ENCODE data around the gene IKBKG. TPM values are rescaled to one million over a fixed set of nuclear protein-coding genes. Genes with fewer than 3 reads are reported as not detected.

The IKBKG gene
- total and polyA plus RNA-seq, 2 of the 13 experiments (the other 11 are each of a cell fraction or from before 2014, with no cell fraction given) = 30.6 to 44.3 TPM

DNA sequence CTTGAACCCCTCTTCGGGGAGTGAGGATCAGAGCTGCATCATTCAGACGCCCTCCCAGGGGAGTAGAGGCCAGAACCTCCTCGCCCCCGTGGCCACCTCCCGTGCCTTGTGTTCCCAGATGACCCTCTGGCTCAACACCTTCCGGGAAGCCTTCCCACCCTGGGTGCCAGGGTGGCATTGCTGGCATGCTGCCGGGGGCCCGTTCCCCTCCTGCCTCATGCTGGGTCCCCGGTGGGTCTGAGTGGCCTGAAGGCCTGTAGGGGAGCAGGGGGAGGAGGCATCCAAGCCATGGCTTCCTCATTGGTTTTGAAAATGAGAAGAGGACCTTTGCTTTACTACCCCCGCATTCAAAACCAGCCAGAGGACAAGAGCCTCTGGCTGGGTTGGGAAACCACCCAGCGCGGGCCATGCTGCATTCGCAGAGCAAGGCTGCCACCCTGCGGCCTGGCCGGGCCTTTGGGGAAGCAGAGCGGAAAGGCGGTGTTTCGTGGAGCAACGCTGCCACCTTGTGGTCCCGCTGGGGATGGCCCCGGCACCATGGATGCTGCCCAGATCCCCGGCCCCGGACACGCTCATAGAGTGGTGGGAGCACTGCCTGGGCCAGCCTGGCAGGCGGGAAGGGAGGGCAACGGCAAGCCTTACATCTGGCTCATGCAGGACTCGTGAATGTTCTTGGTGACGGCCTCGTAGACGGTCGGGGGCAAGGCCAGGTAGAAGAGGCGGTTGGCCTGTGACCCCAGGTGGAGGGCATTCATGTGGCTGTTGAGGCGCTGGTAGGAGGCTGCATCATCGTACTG lies 12.7 kb upstream of the IKBKG start (continued):
- TF ChIP-seq ZBTB7A (CRISPR knock-in tag; IDR thresholded peaks at IDR 0.05) (peak; percentile 49; the same call in 1 of the 2 replicates), KLF6 (CRISPR knock-in tag; IDR thresholded peaks at IDR 0.05) (0 out of 2 replicates have a peak, but pooled peaks have one; percentile 27), NFE2L2 (IDR thresholded peaks at IDR 0.05; ENCODE audit: low read length) (no peak), ZNF207 (IDR thresholded peaks at IDR 0.05; ENCODE audit: borderline replicate concordance) (no peak), SMC3 (IDR thresholded peaks at IDR 0.05; ENCODE audit: low read length) (peak; percentile 67; the same call in 1 of the 2 replicates), TOPORS (CRISPR knock-in tag; IDR thresholded peaks at IDR 0.05) (no peak), YEATS2 (CRISPR knock-in tag; IDR thresholded peaks at IDR 0.05; ENCODE audit: borderline replicate concordance) (peak; percentile 51; the same call in 1 of the 2 replicates), PHF8 (CRISPR knock-in tag; IDR thresholded peaks at IDR 0.05) (0 out of 2 replicates have a peak, but pooled peaks have one; percentile 20), ARHGAP35 (CRISPR knock-in tag; IDR thresholded peaks at IDR 0.05; ENCODE audit: borderline replicate concordance) (no peak), ZNF263 (CRISPR knock-in tag; IDR thresholded peaks at IDR 0.05) (peak; percentile 90), ZNF552 (CRISPR knock-in tag; IDR thresholded peaks at IDR 0.05; ENCODE audit: borderline replicate concordance) (no peak), CEBPB (IDR thresholded peaks at IDR 0.05; ENCODE audit: borderline replicate concordance, low read depth, low read length) (peak; percentile 52; the same call in 1 of the 2 replicates), HNRNPL (IDR thresholded peaks at IDR 0.05; ENCODE audit: low read depth, low read length) (peak; percentile 78), EHMT2 (IDR thresholded peaks at IDR 0.05; ENCODE audit: borderline replicate concordance, low read depth, low read length) (no peak), ELF3 (CRISPR knock-in tag; IDR thresholded peaks at IDR 0.05) (0 out of 2 replicates have a peak, but pooled peaks have one; percentile 28), ZFP82 (CRISPR knock-in tag; IDR thresholded peaks at IDR 0.05; ENCODE audit: borderline replicate concordance) (no peak), GABPB1 (CRISPR knock-in tag; IDR thresholded peaks at IDR 0.05) (peak; percentile 66), NCOR1 (IDR thresholded peaks at IDR 0.05; ENCODE audit: borderline replicate concordance, low read length) (no peak), POGZ (CRISPR knock-in tag; IDR thresholded peaks at IDR 0.05) (peak; percentile 31; the same call in 1 of the 2 replicates), ZNF264 (CRISPR knock-in tag; IDR thresholded peaks at IDR 0.05) (no peak)
- TF ChIP-seq, protein P1, sequence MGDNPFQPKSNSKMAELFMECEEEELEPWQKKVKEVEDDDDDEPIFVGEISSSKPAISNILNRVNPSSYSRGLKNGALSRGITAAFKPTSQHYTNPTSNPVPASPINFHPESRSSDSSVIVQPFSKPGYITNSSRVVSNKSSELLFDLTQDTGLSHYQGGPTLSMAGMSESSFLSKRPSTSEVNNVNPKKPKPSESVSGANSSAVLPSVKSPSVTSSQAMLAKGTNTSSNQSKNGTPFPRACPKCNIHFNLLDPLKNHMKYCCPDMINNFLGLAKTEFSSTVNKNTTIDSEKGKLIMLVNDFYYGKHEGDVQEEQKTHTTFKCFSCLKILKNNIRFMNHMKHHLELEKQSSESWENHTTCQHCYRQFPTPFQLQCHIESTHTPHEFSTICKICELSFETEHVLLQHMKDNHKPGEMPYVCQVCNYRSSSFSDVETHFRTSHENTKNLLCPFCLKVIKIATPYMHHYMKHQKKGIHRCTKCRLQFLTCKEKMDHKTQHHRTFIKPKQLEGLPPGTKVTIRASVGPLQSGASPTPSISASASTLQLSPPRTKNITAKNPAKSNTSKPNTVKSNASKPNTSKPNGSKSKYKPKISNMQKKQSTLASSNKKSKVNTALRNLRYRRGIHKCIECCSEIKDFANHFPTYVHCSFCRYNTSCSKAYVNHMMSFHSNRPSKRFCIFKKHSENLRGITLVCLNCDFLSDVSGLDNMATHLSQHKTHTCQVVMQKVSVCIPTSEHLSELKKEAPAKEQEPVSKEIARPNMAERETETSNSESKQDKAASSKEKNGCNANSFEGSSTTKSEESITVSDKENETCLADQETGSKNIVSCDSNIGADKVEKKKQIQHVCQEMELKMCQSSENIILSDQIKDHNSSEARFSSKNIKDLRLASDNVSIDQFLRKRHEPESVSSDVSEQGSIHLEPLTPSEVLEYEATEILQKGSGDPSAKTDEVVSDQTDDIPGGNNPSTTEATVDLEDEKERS (CRISPR knock-in tag; IDR thresholded peaks at IDR 0.05) = no peak
- TF ChIP-seq, protein P2, sequence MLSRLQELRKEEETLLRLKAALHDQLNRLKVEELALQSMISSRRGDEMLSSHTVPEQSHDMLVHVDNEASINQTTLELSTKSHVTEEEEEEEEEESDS (CRISPR knock-in tag; IDR thresholded peaks at IDR 0.05; ENCODE audit: borderline replicate concordance) = no peak
- TF ChIP-seq, protein P3, sequence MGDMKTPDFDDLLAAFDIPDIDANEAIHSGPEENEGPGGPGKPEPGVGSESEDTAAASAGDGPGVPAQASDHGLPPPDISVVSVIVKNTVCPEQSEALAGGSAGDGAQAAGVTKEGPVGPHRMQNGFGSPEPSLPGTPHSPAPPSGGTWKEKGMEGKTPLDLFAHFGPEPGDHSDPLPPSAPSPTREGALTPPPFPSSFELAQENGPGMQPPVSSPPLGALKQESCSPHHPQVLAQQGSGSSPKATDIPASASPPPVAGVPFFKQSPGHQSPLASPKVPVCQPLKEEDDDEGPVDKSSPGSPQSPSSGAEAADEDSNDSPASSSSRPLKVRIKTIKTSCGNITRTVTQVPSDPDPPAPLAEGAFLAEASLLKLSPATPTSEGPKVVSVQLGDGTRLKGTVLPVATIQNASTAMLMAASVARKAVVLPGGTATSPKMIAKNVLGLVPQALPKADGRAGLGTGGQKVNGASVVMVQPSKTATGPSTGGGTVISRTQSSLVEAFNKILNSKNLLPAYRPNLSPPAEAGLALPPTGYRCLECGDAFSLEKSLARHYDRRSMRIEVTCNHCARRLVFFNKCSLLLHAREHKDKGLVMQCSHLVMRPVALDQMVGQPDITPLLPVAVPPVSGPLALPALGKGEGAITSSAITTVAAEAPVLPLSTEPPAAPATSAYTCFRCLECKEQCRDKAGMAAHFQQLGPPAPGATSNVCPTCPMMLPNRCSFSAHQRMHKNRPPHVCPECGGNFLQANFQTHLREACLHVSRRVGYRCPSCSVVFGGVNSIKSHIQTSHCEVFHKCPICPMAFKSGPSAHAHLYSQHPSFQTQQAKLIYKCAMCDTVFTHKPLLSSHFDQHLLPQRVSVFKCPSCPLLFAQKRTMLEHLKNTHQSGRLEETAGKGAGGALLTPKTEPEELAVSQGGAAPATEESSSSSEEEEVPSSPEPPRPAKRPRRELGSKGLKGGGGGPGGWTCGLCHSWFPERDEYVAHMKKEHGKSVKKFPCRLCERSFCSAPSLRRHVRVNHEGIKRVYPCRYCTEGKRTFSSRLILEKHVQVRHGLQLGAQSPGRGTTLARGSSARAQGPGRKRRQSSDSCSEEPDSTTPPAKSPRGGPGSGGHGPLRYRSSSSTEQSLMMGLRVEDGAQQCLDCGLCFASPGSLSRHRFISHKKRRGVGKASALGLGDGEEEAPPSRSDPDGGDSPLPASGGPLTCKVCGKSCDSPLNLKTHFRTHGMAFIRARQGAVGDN (CRISPR knock-in tag; IDR thresholded peaks at IDR 0.05) = peak; percentile 74
